DMS53 treated with DMSO at 0.1 percent for 48 hours (cell line): ENCODE measurements around the gene CA9.

Experiments
- DNase-seq: peaks from one replicate; lab custom pipeline; 2025; ENCODE audit not compliant: unreplicated experiment; lab: John Stamatoyannopoulos, UW

CA9 gene

GRCh38 chr9:35651956-35652828, 21.5 kb upstream of the CA9 start:
- peak; percentile 54 for DNase-seq

DNA sequence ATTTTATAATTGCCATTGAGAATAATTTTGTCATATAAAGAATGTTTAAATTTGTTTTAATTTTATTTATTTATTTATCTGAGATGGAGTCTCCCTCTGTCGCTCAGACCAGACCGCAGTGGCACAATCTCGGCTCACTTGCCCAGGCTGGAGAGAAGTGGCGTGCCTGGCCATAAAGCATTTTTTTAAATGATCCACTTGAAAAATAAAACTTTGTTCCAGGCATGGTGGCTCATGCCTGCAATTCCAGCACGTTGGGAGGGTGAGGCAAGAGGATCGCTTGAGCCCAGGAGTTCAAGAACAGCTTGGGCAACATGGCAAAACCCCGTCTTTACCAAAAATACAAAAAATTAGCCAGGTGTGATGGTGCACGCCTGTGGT, 20.9 kb upstream of the CA9 start:
- DNase-seq = no peak

DNA sequence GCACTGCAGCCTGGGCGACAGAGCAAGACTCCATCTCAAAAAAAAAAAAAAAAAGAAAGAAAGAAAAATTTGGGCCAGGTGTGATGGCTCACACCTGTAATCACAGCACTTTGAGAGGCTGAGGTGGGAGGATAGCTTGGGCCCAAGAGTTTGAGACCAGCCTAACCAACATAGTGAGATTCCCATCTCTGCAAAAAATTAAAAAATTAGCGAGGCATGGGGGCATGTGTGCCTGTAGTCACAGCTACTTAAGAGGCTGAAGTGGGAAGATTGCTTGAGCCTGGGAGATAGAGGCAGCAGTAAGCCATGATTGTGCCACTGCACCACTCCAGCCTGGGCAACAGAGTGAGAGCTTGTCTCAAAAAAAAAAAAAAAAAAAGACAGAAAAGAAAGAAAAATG, 20.1 kb upstream of the CA9 start:
- DNase-seq = no peak

DNA sequence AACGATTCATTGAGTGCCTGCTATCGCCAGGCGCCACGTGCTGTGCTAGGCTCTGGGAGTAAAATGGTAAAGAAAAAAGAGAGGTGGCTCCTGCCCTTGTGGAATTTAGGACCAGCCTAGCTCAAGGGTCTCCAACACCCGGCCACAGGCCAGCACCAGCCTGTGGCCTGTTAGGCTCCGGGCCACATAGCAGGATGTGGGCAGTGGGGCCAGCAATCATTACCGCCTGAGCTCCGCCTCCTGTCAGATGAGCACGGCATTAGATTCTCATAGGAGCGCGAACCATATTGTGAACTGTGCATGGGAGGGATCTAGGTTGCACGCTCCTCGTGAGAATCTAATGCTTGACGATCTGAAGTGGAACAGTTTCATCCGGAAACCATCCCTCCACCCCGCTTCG, 17.4 kb upstream of the CA9 start:
- DNase-seq = no peak

GRCh38 chr9:35656831-35657545, 16.7 kb upstream of the CA9 start:
- DNase-seq = peak; percentile 38

- peak; percentile 91 for DNase-seq
Observed at GRCh38 chr9:35657546-35658136, 16.1 kb upstream of the CA9 start, which contains the start of gene RMRP. Gene RMRP, minus strand, starts transcription at chr9:35658019.

DNA sequence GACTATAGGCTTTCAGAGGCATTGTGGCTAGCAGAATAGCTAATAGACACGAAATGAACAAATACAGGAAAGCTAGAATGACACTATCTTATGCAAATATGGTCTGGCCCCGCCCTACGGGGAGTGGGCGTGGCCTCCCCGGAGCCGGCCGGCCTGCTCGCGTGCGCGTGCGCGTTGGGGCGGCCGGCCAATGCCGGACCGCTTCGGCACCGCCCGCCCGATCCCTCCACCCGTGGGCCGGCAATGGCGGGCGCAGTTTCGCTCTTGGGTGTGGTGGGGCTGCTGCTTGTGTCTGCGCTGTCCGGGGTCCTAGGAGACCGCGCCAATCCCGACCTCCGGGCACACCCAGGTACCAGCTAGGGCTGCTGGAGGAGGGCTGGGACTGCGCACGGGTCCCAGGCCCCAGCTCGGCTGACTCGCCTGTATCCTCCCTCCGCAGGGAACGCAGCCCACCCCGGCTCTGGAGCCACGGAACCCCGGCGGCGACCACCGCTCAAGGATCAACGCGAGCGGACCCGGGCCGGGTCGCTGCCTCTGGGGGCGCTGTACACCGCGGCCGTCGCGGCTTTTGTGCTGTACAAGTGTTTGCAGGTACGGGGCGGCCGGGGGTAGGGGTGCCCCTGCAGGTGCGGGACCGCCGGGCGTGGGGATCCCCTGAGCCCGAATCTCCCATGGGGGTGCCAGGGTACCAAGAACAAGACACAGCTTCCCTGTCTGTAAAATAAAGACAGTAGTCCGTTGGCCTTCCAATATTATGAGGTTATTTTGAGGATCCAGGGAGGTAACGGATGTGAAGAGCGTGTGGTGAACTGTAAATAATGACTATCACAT, 15.4 kb upstream of the CA9 start, which contains the start of gene CCDC107:
TSS of gene CCDC107 (plus strand) at position 156 of the 831 bp plus-strand sequence. CDS start at position 244, 88 bp downstream.
- DNase-seq = peak; percentile 11

- DNase-seq = no peak
Observed at GRCh38 chr9:35658968-35659220, 14.8 kb upstream of the CA9 start.

DNA sequence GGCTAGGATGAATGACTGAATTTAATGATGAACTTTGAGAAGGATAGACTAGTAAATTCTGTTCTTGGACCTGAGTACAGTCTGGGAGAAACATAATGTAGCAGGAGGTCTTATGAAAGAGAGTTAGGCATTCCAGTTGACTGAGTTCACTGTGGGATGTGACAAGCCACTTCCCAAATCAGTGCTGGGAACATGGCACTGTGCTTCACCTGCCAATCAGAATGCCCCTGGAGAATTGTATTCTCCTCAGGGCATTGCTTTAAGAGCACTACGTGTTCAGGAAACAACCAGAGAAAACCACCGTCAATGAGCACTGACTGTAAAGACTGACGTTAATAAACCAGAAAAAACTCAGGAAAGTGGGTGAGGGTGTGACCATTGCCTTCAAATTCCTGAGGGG, 14.4 kb upstream of the CA9 start:
- DNase-seq = no peak

GRCh38 chr9:35660966-35661415, 12.7 kb upstream of the CA9 start:
- DNase-seq = peak; percentile 11

GRCh38 chr9:35661756-35662350, 11.9 kb upstream of the CA9 start:
- DNase-seq = no peak

DNA sequence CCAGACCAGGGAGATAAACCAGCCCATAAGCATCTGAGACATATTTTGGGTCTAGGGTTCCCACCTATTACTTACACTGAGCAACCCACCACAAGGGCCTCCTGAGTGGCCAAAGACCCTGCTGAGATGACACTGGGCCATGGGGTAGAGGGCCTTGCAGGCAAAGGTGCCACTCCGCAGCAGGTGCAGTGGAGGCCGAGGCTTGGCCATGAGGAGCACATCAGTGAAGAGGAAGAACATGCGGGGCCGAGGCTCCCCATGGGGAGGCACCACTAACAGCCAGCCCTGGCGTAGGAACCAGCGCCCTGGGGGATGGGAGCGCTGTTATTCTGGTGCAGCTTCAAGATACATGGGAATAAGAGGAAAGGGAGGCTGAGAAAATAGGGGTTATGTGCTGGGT, 11.3 kb upstream of the CA9 start:
- DNase-seq = no peak

DNA sequence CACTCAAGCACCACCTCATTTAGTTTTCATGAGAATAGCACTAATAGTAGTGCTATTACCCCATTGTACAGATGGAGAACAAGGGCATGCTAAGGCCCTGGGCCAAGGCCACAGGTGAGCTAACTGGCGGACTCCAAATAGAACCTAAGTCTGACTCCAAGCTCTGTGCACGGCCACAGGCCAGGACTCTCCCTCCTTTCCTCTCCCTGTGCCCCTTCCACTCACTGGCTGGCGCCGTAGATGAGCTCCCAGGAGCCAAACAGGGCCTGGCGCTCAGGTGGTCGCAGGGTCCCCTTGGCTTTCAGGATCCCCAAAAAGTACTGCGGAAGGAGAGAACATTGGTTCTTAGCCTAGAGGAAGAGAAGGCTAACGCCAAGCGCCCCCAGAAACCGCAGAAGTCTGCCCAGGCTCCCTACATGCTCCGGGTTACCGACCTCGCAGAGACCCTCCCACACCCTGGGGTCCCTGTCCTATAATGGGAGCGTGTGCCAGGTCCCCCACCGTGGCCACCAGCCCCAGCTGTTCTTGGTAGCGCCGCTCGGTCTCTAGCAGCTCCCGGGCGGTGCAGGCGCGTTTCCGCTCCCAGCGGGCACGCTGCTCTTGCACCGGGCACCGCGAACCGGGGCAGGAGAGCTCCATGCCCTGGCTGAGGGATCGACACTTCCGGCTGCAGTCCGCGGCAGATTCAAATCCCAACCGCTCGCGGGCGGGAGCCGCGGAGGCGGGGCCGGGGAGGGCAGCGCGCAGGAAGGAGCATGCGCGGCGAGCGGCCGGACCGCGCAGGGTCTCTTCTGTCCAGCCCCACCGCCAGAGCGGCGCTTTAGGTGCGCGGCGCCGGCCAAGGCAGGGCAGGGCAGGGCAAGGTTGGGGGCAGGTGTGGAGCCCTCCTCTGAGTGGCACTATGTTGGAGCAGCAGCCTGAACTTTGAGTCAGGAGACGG, 8.9 kb upstream of the CA9 start, which contains the start of gene ARHGEF39:
TSS of gene ARHGEF39 (minus strand) at position 665 of the 940 bp plus-strand sequence. CDS start at position 639, 26 bp downstream.
- peak; percentile 79 for DNase-seq

GRCh38 chr9:35665471-35665818, 8.3 kb upstream of the CA9 start:
- no peak for DNase-seq

DNA sequence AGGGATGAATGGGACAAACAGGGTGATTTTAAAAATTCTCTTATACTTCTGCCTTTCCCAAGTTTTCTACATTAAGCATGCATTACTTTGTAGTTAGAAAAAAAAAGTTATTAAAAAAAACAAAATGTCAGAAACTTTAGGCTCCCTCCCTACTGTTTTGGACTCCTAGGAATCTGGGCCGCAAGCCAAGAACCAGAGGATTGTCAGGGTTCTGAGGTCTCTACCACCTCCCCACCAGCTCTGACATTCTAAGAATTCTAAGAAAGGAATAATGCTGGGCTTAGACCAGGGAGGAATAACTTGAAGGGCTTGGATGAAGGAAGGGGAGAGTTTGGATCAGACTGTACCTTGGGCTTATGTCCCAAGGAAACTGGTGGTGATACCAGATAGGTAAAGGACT, 7.7 kb upstream of the CA9 start:
- DNase-seq = no peak

GRCh38 chr9:35666549-35666948, 7.2 kb upstream of the CA9 start:
- no peak for DNase-seq

DNA sequence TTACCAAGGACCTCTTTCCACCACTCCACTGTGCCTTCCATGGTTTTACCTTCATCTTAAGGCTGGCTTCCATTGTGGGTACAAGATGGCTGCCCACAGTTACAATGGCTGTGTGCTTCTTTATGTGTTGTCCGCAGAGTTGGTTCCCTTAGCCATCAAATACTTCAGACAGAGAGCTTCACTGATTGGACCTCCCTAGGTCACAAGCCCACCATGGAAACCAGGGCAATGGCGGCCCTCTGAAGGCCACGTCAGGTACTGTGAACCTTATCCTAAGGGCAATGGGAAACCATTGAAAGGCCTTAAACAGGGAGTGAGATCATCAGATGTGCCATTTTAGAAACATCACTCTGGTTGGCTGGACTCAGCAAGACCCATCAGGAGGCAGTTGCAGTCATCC, 5.8 kb upstream of the CA9 start:
- no peak for DNase-seq

DNA sequence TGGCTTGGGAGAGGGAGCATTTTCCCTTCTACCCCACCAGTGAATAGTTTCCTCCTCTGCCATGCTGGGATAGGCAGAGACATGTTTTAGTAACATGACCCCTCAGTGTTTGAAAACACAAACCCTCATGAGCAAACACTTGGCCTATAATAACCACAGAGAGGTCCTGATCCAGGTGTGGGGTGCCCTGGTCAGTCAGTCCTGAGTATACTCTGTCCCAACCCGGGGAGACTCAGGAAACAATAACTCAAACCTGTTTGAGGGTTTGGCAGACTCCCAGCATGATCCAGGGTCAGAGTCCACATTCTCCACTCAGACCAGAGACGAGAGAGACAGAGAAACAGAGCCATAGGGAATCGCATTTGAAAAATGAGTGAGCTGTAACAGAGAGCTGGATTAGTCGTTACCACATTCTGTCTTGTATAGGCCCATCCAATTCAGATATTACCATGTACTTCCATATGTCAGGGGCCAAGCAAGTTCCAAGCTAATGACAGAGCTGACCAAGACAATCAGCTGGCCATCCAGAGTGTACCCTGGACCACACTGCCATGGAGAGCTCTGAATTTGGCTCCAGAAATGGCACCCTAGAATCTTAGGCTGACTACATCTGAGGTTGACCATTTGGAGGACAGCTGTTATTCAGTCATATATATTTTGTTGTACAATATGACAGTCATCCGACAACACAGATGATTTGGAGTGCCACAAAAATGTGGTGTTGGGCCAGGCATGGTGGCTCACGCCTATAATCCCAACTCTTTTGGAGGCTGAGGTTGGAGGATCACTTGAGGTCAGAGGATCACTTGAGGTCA, 4.2 kb upstream of the CA9 start:
- peak; percentile 78 for DNase-seq

DNA sequence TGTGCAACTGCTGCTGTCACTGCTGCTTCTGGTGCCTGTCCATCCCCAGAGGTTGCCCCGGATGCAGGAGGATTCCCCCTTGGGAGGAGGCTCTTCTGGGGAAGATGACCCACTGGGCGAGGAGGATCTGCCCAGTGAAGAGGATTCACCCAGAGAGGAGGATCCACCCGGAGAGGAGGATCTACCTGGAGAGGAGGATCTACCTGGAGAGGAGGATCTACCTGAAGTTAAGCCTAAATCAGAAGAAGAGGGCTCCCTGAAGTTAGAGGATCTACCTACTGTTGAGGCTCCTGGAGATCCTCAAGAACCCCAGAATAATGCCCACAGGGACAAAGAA, 265 bp downstream of the CA9 start:
- DNase-seq = no peak
